Mesothelial cell of epicardium (in vitro differentiated cells): ENCODE measurements around the gene BRCA1. TPM values are rescaled to one million over a fixed set of nuclear protein-coding genes. Genes with fewer than 3 reads are reported as not detected.
A peak's percentile ranks its signal among the peaks of the same experiment; 100 is the strongest.

Experiments used
- DNase-seq, 2 experiments: peaks; one replicate each; pipeline ENCODE4 v3.0.0; 2021; ENCODE audit warnings: low spot score in 2 of 2; ENCODE audit not compliant: unreplicated experiment in 2 of 2
- H3K27ac Mint-ChIP-seq: 2 replicates; pipeline ENCODE4 v1.8.0; 2021; ENCODE audit warnings: mixed read lengths
- H3K27me3 Mint-ChIP-seq: 2 replicates; pipeline ENCODE4 v1.8.0; 2021; ENCODE audit warnings: low read depth, mixed read lengths
- H3K36me3 Mint-ChIP-seq: 2 replicates; pipeline ENCODE4 v1.8.0; 2021; ENCODE audit warnings: mixed read lengths
- H3K4me1 Mint-ChIP-seq: 2 replicates; pipeline ENCODE4 v1.8.0; 2021; ENCODE audit warnings: mixed read lengths
- H3K4me3 Mint-ChIP-seq: 2 replicates; pipeline ENCODE4 v1.8.0; 2021; ENCODE audit warnings: mild to moderate bottlenecking, moderate library complexity, mixed read lengths
- H3K9me3 Mint-ChIP-seq: 2 replicates; pipeline ENCODE4 v1.8.0; 2021; ENCODE audit warnings: mixed read lengths
- CTCF ChIP-seq: fragments of 200-600 bp; sonication (generic); IDR thresholded peaks from one replicate; pipeline ENCODE4 v1.5.0; 2021; ENCODE audit warnings: antibody characterized with exemption; ENCODE audit not compliant: unreplicated experiment
- total RNA-seq: library from RNA; stranded (reverse); gene quantifications from 3 replicates; pipeline ENCODE4 v1.2.1, GENCODE V29; 2021

Gene BRCA1
- total RNA-seq, 1 donor from 2014 or later, result 15.5 TPM

GRCh38 chr17:43016216-43016615 is 108.9 kb downstream of the BRCA1 start:
- H3K4me3 Mint-ChIP-seq, result no peak overlapping the region
- no peak overlapping the region for H3K27ac Mint-ChIP-seq
- H3K9me3 Mint-ChIP-seq, result no peaks in the 10 kb centered on the region
- no peaks in the 10 kb centered on the region for H3K27me3 Mint-ChIP-seq
- DNase-seq, result no peak
- TF ChIP-seq CTCF, result no peak
- peaks cover 30% of the 10 kb centered on the region for H3K4me1 Mint-ChIP-seq
- H3K36me3 Mint-ChIP-seq, result peaks cover 7% of the 10 kb centered on the region

GRCh38 chr17:43015579-43015978 is 109.6 kb downstream of the BRCA1 start:
- H3K27me3 Mint-ChIP-seq, result no peaks in the 10 kb centered on the region
- H3K27ac Mint-ChIP-seq, result peak overlapping the region; percentile 11
- no peak overlapping the region for H3K4me3 Mint-ChIP-seq
- H3K36me3 Mint-ChIP-seq, result peaks cover 7% of the 10 kb centered on the region
- peaks cover 25% of the 10 kb centered on the region for H3K4me1 Mint-ChIP-seq
- no peaks in the 10 kb centered on the region for H3K9me3 Mint-ChIP-seq
- no peak for DNase-seq
- no peak for TF ChIP-seq CTCF

- peaks cover 18% of the 10 kb centered on the region for H3K4me1 Mint-ChIP-seq
- peak overlapping the region; percentile 44 for H3K27ac Mint-ChIP-seq
- no peaks in the 10 kb centered on the region for H3K27me3 Mint-ChIP-seq
- TF ChIP-seq CTCF, result no peak
- DNase-seq, result no peak
- H3K4me3 Mint-ChIP-seq, result no peak overlapping the region
- H3K9me3 Mint-ChIP-seq, result no peaks in the 10 kb centered on the region
- peaks cover 7% of the 10 kb centered on the region for H3K36me3 Mint-ChIP-seq
These were observed 110.3 kb downstream of the BRCA1 start for GRCh38 chr17:43014649-43015542.

GRCh38 chr17:43014020-43014648 is 111.0 kb downstream of the BRCA1 start:
- Mint-ChIP-seq H3K27ac (peak overlapping the region; percentile 25), H3K4me3 (no peak overlapping the region)
- TF ChIP-seq CTCF, result no peak

GRCh38 chr17:43013296-43013695 is 111.9 kb downstream of the BRCA1 start:
- H3K4me1 Mint-ChIP-seq, result peaks cover 4% of the 10 kb centered on the region
- no peak for DNase-seq
- H3K4me3 Mint-ChIP-seq, result no peak overlapping the region
- peaks cover 7% of the 10 kb centered on the region for H3K36me3 Mint-ChIP-seq
- H3K27ac Mint-ChIP-seq, result peak overlapping the region; percentile 13
- TF ChIP-seq CTCF, result no peak
- H3K27me3 Mint-ChIP-seq, result no peaks in the 10 kb centered on the region
- H3K9me3 Mint-ChIP-seq, result no peaks in the 10 kb centered on the region

More at GRCh38 chr17:43014020-43014648, 111.0 kb downstream of the BRCA1 start:
- no peaks in the 10 kb centered on the region for H3K27me3 Mint-ChIP-seq
- peaks cover 11% of the 10 kb centered on the region for H3K4me1 Mint-ChIP-seq
- H3K9me3 Mint-ChIP-seq, result no peaks in the 10 kb centered on the region
- DNase-seq, result no peak
- H3K36me3 Mint-ChIP-seq, result peaks cover 7% of the 10 kb centered on the region
